Measurements from ENCODE around the gene LGR4.

Gene LGR4

GRCh38 chr11:27397624-27398399, 74.8 kb downstream of the LGR4 start:
- DNase-seq: no peak

GRCh38 chr11:27396259-27396839, 76.2 kb downstream of the LGR4 start:
- DNase-seq: no peak

GRCh38 chr11:27395556-27396258, 76.9 kb downstream of the LGR4 start:
- peak; percentile 7 for DNase-seq

- DNase-seq: no peak
These were observed 77.8 kb downstream of the LGR4 start for GRCh38 chr11:27394781-27395228.

GRCh38 chr11:27392278-27393114, 80.1 kb downstream of the LGR4 start:
- peak; percentile 68 for DNase-seq

- DNase-seq: peak; percentile 10
These were observed 81.1 kb downstream of the LGR4 start for GRCh38 chr11:27391331-27392015.

- DNase-seq: peak; percentile 70
These were observed 82.0 kb downstream of the LGR4 start for GRCh38 chr11:27390318-27391295.

- DNase-seq: no peak
These were observed 83.7 kb downstream of the LGR4 start for GRCh38 chr11:27388869-27389268.

- DNase-seq: no peak
These were observed 84.6 kb downstream of the LGR4 start for GRCh38 chr11:27388001-27388400.

- no peak for DNase-seq
These were observed 85.2 kb downstream of the LGR4 start for GRCh38 chr11:27387362-27387761.

- peak; percentile 32 for DNase-seq
These were observed 86.3 kb downstream of the LGR4 start for GRCh38 chr11:27386181-27386845.

GRCh38 chr11:27385245-27385644, 87.3 kb downstream of the LGR4 start:
- DNase-seq: peak; percentile 75

- no peak for DNase-seq
These were observed 88.4 kb downstream of the LGR4 start for GRCh38 chr11:27384227-27384626.

GRCh38 chr11:27383645-27384044, 88.9 kb downstream of the LGR4 start:
- no peak for DNase-seq

GRCh38 chr11:27381238-27381666, 91.3 kb downstream of the LGR4 start:
- no peak for DNase-seq

GRCh38 chr11:27380771-27381170, 91.8 kb downstream of the LGR4 start:
- DNase-seq: no peak

- DNase-seq: no peak
These were observed 93.1 kb downstream of the LGR4 start for GRCh38 chr11:27379449-27379848.

- DNase-seq: no peak
These were observed 97.2 kb downstream of the LGR4 start for GRCh38 chr11:27375370-27375769.

- DNase-seq: no peak
These were observed 98.6 kb downstream of the LGR4 start for GRCh38 chr11:27373856-27374602.
